GM19351 (cell line): ENCODE measurements around the gene CALU.
A peak's percentile ranks its signal among the peaks of the same experiment; 100 is the strongest.

Source experiments
- ATAC-seq: cut with Tn5 transposase; IDR thresholded peaks from one replicate; pipeline ENCODE4 v1.9.1; 2021; ENCODE audit warnings: mild to moderate bottlenecking, moderate library complexity; ENCODE audit not compliant: unreplicated experiment

Gene CALU

DNA sequence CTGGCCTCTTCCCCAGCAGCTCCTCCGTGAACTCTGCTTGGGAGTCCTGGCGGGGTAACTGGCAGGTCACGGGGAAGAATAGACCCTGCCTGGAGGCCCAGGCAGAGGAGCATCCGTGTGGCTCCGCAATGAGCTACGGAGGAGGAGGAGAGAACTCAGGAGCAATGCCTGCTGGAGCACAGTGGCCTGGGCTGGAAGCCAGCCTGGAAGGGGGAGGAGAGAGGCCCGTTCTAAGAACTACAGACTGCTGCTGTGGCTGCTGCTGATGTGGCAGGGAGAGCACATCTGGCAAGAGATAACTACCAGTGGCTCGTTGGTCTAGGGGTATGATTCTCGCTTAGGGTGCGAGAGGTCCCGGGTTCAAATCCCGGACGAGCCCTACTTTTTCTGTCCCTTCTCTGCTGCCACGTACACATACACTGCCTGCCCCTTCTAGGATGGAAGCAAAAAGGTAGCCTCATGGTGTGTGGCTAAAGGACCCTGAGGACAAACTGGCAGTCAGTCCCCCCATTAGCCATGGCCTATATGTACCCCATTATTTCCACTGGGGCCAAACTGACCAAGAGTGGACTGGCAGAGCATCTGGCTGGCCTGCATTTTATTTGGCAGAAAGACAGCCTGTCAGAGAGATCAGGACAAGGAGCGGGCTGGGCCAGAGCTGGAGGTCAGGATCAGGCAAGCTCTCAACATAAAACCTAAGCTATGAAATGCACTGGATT, 44.1 kb downstream of the CALU start:
- ATAC-seq = no peak

DNA sequence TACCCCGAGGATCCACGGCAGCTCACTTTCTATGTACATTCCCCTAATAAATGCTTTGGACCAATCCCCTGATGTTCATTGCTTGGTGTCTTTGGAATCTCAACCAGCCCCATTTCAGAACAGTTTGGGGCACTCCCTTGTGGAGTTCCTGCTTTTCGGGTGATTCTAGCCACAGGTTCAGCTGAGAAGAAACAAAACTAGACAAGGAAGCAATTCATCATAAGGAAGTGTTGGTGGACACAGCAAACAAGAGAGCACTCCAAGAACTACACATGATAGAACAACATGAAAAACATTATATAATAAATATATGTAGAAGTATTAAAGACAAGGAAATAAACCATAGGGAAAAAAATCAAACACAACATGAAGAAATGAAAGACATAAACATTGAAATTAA, 46.6 kb downstream of the CALU start:
- ATAC-seq = no peak

DNA sequence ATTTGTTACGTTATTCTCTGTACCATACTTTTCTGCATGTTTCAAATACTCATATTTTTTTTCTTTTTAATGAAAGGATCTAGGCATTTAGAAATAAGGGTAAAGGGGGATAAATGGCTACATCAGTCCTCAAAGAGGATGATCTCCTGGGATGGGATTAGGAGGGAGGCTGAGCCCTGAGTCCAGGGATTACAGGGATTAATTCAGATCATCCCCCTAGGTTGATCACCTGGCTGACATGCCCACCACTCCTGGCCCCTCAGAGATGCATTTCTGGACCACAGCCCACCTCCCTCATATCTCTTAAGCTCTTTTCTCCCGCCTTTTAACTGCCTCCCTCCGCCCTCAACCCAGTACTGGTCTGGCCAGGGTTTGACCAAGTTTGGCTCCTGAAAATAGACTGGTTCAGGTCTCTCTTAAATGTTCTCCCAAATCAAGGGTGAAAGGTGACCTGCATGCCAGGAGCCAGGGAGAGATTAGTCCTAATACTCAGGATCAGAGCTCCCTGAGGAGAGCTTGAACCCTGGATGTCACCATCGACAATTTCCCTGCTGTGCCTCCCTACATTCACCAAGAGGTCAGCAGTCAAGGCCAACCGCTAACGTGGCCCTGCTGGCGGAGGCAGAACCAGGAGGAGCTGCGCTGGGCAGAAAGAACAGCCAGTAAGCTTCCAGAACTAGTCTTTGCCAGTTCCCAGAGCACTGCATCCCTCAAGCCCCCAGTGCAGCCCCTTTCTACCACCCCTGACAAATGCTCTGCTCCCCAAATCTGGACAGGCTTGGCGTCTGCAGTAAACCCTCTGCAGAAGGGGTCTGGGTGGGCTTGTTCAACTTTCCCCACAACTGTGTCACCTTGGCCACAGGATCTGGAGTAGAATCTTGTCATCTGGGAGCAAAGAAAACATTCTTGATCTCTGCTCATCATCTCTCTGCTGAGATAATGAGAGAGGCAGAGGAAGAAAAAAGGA, 49.6 kb downstream of the CALU start:
- ATAC-seq = no peak

DNA sequence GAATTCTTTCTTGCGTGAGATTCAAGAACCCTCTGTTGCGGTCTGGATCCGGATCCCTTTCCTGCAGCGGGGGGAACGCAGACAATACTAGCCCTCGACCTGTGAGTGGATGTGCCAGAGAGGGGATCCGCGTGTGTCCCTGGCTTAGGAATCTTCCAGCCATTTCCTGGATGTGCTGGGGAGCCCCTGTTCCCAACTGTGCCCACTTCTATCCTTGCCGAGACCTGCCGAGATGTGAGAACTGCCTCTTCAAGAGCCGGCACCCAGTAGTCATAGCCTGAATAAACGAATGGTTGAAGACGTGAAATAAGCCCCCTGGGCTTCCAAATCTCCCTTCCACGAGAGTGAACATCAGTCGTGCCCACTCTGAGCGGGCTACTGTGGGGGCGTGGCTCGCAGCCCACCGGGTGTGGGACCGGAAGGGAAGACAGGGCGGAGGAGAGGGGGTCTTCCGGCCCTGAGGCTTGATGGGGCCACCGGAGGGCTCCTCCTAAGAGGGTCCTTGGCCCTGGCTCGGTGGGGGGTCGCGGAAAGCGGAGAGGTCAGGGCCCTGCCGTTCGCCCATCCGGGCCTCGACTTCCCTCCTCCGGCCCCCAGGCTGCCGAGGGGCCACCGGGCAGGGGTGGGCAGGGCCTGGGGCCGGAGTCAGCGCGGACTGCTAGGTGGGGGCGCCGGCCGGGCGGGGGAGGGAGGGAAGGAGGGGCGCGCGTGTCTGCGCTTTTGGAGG, 51.3 kb downstream of the CALU start:
- ATAC-seq = no peak

DNA sequence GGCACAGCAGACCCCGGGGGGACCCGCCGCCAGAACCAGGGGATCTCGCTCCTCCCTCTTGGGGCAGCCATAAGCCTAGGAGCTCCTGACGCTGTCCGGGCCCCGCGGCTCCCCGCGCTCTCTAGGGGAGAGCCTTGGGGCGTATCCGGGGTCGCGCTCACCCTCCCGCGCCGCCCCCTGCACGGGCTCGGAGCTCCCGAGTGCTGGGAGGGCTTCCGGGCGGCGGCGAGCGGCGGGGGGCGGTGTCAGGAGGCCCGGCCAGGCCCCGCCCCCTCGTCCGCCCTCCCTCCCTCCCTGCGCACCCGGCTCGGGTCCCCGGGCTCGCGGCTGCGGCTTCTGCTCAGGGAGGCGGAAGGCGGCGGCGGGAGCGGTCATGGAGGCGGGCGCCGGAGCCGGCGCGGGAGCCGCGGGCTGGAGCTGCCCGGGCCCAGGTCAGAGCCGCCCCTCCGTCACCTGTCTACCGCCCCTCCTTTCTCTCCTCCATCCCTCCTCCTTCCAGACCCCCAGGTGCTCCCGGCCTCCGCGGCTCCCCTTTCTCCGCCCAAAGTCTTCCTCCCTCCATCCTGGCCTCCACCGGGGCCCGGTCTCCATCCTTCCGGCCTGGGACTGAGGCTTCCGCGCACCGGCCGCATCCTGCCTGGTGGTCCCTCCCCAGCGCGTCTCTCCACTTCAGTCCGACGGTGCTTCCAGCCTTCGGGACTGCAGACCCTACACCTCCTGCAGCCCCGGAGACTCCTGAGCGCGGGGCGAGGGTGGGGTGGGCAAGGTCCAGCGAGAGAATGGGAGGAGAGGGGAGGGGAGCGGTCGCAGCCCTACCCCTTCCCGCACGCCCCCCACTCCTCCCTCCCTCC, 52.2 kb downstream of the CALU start, which contains the start of gene CCDC136:
TSS of gene CCDC136 (plus strand) at position 848 of the 851 bp plus-strand sequence. CDS start 444 bp downstream, outside the sequence.
- ATAC-seq = peak; percentile 80

DNA sequence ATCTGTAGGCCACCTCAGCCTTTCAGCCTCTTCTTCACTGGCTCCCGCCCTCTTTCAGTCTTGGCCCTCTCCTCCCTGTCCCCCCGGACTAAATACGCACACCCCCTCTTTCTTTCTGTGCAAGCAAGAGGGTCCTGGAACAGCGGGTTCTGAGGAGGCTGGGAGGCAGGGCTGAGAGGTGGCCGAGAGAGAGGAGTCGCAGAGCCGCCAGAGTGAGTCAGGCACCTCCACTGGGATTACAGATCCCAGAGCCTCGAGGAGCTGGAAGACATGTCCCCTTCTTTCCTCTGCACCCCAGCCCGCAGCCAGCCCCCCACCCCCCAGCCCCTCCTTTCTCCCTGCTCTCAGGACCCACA, 52.8 kb downstream of the CALU start:
- ATAC-seq = no peak

DNA sequence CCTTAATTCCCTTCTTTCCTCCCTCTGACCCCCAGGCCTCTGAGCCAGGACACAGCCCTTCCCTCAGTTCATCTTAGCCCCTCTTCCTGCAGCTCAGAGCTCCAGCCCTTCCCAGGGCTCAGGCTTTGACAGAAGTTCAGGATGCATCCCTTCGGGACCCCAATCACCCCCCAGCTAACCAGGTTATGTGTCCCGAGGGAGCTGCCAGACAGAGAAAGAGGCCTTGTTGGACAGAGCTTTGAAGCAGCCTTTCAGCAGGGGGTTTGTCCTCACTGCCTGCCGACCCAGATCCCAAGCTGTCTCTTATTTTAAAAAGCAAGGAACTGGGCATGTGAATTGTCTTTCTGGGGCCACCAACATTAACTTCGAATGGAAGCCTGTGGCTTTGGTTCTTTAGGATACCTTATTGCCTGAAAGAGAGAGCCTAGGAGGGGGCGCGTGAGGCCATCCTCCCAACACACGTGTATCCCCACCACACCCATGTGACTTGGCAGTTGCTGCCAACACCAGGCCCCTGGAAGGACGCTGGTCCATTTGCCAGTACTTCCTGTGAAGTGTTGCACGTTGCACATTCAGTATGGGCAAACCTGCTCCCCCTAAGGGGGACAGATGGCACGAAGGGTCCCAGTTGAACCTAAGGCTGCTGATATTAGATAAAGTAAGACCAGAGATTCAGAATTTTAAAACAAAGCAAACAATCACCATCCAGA, 53.5 kb downstream of the CALU start:
- no peak for ATAC-seq

DNA sequence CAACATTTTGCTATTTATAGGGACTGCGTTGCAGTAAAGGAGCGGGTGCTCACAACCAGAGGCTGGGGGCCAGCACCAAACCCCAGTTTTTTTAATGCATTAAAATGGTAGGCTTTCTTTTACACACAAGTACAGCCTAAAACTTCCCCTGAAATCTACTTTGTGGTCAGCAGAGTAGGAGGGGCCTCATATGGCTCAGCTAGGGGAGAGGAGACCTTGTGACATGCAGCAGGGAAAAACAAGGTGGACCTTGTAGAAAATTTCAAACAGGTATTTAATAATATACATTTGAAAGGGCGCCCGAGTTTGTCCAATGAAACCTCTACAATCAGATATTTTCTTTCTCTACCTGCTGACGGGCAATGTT, 54.0 kb downstream of the CALU start:
- ATAC-seq = no peak

DNA sequence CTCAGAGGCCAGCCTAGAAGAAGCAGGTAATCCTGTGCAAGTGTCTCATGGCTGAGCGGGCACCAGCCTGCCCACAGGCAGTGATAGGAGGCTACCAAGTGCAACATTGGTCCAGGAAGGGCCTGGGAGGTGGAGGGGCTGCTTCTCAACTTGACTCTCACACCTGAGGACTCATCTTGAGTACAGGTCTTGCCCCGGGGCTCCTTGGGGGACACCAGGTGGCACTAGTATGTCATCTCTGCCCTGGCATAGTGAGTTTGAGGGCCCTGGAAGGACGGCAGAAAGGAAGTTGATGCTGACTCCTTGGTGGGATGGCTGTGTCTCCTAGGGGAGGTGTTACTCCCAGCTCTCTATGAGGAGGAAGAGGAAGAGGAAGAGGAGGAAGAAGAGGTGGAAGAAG, 54.9 kb downstream of the CALU start:
- no peak for ATAC-seq

DNA sequence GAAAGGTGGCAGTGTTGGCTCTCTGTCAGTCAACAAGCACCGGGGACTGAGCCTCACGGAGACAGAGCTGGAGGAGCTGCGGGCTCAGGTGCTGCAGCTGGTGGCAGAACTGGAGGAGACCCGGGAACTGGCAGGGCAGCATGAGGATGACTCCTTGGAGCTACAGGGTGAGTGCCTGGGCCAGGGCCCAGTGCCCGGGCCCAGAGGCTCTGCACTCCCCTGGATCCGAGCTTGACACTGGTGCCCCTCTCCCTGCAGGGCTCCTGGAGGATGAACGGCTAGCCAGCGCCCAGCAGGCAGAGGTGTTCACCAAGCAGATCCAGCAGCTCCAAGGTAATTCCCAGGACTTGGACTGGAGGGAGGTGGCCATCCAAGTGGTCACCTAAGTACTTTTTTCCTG, 55.3 kb downstream of the CALU start:
- ATAC-seq = no peak

DNA sequence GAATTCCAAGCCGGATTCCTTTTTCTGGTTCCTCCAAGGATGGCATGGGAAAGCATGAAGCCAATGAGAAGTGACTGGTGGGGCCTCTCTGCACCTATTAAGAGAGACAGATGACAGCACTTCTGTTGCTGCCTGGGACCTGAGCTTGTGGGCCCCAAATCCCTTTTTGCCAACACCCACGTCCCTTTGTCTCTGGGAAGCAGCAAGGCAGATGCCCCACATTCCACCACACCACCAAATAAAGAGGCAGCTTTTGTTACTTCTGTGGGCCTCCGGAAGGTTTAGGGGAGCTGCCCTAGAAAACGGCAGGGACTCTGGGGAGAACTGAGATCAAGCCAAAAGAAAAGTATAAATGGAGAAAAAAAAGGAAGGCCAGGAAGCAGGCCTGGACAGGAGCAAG, 56.0 kb downstream of the CALU start:
- ATAC-seq = no peak

DNA sequence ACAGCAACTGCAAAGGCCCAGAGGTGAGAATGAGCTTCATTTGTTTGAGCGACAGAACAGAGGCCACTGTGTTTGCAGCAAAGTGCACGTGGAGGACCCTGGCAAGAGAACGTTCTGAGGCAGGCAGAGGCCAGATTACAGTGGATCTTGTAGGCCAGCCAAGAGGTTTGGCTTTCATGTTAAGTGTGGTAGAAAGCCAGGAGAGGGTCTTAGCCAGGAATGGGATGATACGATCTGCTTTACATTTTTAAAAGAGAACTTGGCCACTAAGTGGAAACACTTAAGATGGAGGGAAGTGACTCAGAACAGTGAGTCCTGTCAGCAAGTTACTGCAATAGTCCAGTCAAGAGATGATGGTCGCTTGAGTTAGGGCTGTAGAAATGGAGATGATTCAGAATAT, 57.2 kb downstream of the CALU start:
- no peak for ATAC-seq

DNA sequence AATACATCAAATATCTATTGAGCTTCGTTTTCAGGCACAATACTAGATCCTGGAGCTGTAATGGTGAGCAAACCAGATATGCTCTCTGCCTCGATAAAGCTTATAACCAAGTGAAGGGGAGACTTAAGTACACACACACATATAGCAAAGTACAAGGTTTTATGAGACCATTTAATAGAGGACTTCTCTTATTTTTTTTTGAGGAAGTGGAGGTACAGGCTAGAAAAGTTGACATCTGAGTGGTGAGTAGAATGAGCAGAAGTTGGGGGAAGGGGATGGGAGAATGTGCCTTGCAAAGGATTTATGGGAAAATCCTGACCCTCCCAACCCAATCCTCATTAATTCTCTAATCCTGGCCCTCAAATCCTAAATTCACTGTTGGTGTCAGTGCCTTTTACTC, 60.3 kb downstream of the CALU start:
- no peak for ATAC-seq

DNA sequence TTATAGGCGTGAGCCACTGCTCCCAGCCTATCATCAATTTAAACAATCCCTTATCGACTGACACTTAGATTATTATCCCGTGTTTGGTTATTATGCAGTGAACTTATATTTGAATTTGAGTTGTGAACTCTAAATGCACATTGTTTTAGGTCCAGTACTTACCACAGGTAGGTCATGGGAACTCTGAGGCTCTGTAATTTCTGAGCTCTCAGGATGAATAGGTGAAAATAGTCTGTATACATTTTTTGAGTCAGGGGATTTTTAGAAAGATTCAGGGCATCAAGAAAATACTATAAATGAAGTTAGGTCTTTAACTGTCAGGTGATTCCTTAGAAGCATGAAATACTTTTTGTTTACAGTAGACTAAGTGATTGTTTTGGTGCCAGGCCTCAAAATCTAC, 61.4 kb downstream of the CALU start:
- ATAC-seq = no peak

DNA sequence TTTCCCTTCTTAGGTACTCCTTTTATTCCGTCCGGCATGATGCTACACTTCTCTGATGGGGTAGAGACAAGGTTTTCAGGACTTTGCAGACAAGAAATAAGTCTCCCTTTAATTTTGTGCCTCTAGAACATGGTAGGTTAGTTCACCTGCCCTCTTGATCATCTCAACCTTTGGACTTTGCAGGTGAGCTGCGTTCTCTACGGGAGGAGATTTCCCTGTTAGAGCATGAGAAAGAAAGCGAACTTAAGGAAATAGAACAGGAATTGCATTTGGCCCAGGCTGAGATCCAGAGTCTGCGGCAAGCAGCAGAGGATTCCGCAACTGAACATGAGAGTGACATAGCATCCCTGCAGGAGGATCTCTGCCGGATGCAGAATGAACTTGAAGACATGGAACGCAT, 61.8 kb downstream of the CALU start:
- ATAC-seq = no peak

DNA sequence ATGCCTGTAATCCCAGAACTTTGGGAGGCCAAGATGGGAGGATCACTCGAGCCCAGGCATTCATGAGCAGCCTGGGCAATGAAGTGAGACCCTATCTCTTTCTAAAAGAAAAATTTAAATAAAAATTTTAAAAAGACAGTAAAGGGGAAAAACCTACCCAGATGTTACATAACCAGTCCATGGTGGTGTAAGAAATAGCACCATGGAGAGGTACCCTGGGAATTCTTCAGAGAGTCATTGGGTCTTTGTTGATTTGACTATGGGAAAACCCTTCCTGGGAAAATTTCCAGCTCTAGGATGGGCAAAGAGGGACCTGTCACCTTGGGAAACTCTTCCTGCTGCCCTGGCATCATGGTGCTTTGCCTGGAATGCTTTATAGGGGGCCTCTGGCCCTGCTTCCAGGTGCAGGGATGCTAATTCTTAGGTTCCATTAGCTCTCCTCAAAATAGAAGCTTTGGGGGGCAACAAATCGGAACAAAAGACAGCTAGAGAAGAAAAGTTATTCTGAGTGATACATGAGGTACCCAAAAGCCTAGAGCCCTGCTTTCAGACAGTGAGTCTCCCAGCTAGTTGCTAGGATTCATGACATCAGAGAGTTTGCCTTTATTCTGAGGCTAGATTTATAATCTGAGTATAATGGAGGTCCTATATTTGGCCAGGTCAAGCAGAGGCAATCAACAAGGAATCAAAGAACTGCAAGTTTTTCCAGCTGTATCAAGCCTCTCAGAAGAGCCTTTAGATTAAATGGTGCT, 62.7 kb downstream of the CALU start:
- no peak for ATAC-seq

DNA sequence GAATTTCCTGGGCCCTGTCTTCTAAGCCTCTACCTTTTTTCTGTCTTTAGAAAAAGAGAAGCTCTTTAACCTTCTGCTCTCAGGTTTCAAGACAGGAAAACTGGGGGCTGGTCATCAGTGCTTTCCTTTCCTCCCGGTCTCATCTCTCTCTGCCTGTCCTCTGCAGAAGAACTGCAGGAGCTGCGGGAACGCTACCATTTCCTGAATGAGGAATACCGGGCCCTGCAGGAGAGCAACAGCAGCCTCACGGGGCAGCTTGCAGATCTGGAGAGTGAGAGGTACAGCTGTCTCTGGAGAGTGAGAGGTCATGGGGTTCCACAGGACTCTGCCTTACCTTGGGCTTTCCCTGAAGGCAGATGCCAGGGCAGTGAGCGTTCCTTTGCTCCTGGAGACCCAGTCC, 65.3 kb downstream of the CALU start:
- ATAC-seq = no peak

DNA sequence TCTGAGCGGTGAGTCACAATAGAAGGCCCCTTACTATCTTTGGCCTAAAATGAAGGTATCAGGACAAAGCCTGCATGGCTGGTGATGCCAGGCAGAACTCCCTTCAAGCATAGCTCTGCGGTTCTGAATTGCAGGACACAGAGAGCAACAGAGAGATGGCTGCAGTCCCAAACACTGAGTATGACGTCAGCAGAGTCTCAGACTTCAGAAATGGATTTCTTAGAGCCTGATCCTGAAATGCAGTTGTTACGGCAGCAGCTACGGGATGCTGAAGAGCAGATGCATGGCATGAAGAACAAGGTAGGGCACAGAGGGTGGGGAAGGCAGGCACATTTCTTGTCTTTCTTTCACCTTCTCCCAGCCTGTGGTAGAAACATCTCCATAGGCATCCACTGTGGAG, 66.1 kb downstream of the CALU start:
- ATAC-seq = no peak

DNA sequence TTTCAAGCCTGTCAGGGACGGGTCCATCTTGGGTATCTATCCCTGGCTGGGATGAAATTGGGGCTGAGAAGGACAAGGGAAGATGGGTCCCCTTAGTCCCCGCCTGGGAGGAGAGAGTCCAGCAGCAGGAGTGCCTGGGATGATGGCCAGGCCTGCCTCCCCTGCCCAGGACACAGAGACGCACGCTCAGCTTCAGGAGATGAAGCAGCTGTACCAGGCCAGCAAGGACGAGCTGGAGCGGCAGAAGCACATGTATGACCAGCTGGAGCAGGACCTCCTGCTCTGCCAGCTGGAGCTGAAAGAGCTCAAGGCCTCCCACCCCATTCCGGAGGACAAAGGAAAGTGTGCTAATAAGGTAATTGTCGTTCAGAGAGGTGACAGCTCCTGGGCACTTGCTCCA, 68.0 kb downstream of the CALU start:
- ATAC-seq = no peak
